Measurements from ENCODE around the gene OCA2.

DNA sequence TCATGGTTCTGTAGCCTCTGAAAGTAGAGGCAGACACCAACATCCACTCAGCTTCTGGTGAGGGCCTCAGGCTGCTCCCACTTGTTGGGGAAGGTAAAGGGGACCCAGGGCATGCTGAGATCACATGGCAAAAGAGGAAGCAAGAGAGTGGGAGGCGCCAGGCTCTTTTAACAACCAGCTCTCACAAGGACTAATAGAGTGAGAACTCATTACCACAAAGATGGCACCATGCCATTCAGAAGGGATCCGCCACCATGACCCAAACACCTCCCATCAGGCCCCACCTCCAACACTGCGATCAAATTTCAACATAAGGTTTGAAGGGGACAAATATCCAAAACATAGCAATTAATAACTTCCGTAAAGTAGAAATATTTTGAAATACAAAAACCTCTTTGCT is 192.3 kb downstream of the OCA2 start:
- TF ChIP-seq, protein P1, sequence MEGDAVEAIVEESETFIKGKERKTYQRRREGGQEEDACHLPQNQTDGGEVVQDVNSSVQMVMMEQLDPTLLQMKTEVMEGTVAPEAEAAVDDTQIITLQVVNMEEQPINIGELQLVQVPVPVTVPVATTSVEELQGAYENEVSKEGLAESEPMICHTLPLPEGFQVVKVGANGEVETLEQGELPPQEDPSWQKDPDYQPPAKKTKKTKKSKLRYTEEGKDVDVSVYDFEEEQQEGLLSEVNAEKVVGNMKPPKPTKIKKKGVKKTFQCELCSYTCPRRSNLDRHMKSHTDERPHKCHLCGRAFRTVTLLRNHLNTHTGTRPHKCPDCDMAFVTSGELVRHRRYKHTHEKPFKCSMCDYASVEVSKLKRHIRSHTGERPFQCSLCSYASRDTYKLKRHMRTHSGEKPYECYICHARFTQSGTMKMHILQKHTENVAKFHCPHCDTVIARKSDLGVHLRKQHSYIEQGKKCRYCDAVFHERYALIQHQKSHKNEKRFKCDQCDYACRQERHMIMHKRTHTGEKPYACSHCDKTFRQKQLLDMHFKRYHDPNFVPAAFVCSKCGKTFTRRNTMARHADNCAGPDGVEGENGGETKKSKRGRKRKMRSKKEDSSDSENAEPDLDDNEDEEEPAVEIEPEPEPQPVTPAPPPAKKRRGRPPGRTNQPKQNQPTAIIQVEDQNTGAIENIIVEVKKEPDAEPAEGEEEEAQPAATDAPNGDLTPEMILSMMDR (IDR thresholded peaks at IDR 0.05) = no peak
- TF ChIP-seq POLR2A (IDR thresholded peaks at IDR 0.05) = no peak

Data from vagina (tissue), 2 donors.